A549 treated with RU486 at 1 μM for 4 hours (cell line): Measurements from ENCODE around the gene CKAP5. TPM values are rescaled to one million over a fixed set of nuclear protein-coding genes. Genes with fewer than 3 reads are reported as not detected.

ENCODE experiments used
- total RNA-seq: library from RNA; stranded (reverse); fragments of 200-300 nt; extraction: Qiagen RNA extraction; gene quantifications from 5 replicates; pipeline ENCODE4 v1.2.3, GENCODE V29; 2022; ENCODE audit warnings: low read depth

The CKAP5 gene
- total RNA-seq, result 58.1 to 81.6 TPM (median 67.0 TPM) in 5 replicates

GRCh38 chr11:46845740-46846509 is at the start of gene CKAP5:
TSS of gene CKAP5 (minus strand) at chr11:46846280. CDS start at chr11:46821231, 25,049 bp downstream.

GRCh38 chr11:46719048-46719542 is 127.0 kb downstream of the CKAP5 start, which contains the start of gene F2:
TSS of gene F2 (plus strand) at chr11:46719213. CDS start at chr11:46719236, 23 bp downstream.

DNA sequence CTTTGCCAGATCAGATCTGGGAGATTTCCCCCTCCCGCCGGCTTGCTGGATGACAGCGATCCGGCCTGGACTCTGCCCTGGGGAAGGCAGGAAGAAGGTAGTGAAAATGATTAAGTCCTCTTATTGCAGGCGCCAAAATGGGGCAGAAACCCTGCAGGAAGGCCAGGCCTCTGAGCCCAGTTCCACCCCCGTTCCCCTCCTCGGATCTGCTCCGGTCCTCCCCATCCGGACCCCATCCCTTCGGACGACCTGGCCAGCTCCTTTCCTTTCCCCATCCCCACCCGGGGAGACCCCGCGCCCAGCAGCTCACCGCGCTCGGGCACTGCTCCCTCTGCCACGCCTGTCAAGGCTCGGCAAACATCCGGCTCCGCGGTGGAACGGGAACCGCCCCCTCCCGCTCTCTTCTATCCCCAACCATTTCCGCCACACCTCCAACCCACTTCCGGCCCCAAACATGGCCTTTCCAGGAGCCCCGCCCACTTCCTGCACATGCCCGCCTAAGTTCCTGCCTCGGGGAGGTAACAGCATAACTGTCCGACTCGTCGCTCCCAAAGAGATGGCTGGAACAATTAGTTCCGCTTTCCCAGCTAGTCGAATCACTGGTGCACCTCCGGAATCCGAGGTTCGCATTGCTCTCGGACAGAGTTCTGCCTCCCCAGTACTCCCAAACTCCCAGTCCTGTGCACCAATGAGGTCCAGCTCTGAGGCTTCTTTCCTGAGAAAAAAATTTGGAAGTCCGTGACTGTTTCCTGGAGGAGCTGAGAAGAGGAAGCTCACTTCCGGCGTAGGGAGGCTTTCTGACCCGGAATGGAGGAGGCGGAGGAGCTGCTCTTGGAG is 145.6 kb downstream of the CKAP5 start, which contains the start of the genes ARHGAP1 and ZNF408:
Gene ARHGAP1 (minus strand): TSS at position 379 of the 837 bp plus-strand sequence. CDS start 4,512 bp downstream, outside the sequence.
Gene ZNF408 (plus strand): TSS at position 791 of the 837 bp plus-strand sequence. CDS start 17 bp downstream, at position 808.

Other genes starting within 250 kb of the CKAP5 start
- 4.8 to 6.0 TPM (median 5.7 TPM) in 5 replicates for gene HARBI1, start 229.1 kb downstream of the CKAP5 start, total RNA-seq
- gene ATG13, start 228.7 kb downstream of the CKAP5 start, total RNA-seq, result 48.1 to 59.5 TPM (median 55.8 TPM) in 5 replicates
- gene ARHGAP1, start 145.7 kb downstream of the CKAP5 start, total RNA-seq, result 50.0 to 59.9 TPM (median 57.0 TPM) in 5 replicates
- gene ZNF408, start 145.2 kb downstream of the CKAP5 start, total RNA-seq, result 15.7 to 19.1 TPM (median 16.8 TPM) in 5 replicates
- 2.0 to 3.4 TPM (median 2.2 TPM) in 5 replicates for gene F2, start 127.1 kb downstream of the CKAP5 start, total RNA-seq
- gene LRP4, start 72.3 kb upstream of the CKAP5 start, total RNA-seq, result 6.0 to 8.9 TPM (median 7.1 TPM) in 5 replicates
- gene CSTPP1, start 90.5 kb upstream of the CKAP5 start, total RNA-seq, result 27.7 to 31.8 TPM (median 29.4 TPM) in 5 replicates